ENCODE data around the gene MRGPRF.

GRCh38 chr11:68976563-68976962, 36.5 kb downstream of the MRGPRF start:
- no peak for TF ChIP-seq POLR2A (IDR thresholded peaks at IDR 0.05)
- no peak for TF ChIP-seq CTCF (IDR thresholded peaks at IDR 0.05)
